GM21619 (cell line): ENCODE results near the gene MPL.

Source experiments
- ATAC-seq: cut with Tn5 transposase; IDR thresholded peaks from one replicate; pipeline ENCODE4 v1.9.1; 2021; ENCODE audit not compliant: unreplicated experiment

Gene MPL

DNA sequence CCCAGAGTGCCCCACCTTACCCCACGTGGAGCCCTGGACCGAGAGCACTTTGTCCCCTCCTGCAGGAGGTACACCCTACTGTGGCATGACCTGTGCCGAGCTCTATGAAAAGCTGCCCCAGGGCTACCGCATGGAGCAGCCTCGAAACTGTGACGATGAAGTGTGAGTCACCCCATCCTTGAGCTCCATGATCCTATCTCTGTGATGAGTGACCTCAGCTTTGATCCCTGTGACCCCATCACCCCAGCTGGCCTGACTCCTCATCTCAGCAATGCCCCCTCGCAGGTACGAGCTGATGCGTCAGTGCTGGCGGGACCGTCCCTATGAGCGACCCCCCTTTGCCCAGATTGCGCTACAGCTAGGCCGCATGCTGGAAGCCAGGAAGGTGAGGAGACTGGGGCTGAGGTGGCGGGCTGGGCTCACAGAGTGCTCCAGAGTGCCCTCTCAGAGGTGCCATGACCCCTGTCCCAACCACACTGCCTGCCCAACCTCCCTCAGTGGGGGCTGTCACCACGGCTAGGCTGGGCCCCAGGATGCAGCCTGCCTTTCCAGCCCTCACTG, 16.2 kb upstream of the MPL start:
- ATAC-seq: no peak

GRCh38 chr1:43322506-43322905, 15.1 kb upstream of the MPL start:
- ATAC-seq: no peak

- no peak for ATAC-seq
These were observed 12.8 kb upstream of the MPL start for GRCh38 chr1:43324810-43325209.

DNA sequence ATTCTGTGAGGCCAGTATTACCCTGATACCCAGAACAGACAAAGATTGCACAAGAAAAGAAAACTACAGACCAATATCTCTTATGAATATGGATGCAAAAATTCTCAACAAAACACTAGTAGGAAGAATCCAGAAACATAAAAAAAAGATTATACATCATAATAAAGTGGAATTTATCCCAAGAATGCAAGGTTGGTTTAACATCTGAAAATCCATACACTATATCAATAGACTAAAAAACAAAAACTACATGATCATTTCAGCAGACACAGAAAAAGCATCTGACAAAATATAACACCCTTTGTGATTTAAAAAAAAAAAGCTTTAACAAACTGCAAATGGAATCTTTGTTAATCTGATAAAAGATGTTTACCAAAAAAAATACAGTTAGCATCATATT, 12.2 kb upstream of the MPL start:
- ATAC-seq: no peak

- no peak for ATAC-seq
These were observed 9.9 kb upstream of the MPL start for GRCh38 chr1:43327549-43328292.

GRCh38 chr1:43329995-43330751, 7.4 kb upstream of the MPL start:
- no peak for ATAC-seq

- no peak for ATAC-seq
These were observed 5.9 kb upstream of the MPL start for GRCh38 chr1:43331688-43332087.

DNA sequence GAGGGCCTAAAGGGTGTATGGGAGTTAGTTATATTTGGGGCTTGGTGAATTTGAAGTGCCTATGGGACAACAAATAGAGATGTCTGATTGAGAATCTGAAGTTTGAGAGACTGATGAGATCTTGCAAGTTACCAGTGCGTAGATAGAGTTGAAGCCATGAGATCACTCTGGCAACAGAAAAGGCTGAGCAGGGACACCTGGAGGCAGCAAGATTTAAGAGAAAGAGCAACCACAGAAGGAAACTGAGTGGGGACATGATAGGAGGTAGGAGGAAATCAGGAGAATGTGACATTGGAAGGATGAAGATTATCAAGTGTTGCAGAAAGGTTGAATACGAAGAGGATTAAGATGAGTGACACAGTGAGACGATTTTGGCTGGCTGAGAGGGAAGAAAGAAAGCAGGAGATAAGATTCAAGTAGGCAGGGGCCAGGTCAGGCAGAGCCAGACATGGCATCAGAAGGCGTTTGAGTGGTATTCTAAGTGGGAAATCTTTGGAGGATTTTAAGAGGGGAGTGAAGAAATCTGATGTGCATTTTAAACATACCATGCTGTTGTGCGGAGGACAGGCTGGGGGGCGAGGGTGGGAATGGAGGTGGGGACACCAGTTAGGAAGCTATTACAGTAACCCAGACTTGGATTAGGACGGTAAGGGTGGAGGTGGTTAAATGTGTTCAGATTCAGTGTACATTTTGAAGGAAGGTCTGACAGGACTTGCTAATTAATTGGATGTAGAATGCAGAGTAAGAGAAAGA, 3.0 kb upstream of the MPL start:
- ATAC-seq: no peak

GRCh38 chr1:43338001-43338400, 383 bp downstream of the MPL start:
- no peak for ATAC-seq

DNA sequence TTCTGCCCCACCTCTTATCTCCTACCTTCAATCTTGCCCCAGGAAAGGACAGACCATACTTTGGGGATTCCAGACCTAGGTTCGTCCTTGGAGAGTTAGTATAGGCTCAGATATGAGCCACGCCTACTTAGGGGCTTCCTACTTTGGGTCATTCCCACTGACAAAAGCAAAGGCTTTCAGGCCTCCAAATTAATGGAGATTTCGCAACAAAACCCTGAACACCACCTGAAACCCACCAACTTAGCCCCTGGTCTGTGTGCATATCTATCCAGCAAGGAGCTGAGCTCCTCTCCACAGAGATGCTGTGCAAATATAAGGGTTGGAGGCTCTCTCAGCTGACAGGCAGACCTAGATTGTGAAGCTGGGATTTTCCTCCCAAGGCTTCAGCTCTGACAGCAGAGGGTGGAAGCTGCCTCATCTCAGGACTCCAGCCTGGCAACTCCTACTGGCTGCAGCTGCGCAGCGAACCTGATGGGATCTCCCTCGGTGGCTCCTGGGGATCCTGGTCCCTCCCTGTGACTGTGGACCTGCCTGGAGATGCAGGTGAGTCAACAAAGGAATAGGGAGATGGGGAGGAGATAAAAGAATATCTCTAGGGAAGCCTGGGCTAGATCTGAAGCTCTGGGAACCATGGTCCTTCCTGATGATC, 2.1 kb downstream of the MPL start:
- no peak for ATAC-seq

DNA sequence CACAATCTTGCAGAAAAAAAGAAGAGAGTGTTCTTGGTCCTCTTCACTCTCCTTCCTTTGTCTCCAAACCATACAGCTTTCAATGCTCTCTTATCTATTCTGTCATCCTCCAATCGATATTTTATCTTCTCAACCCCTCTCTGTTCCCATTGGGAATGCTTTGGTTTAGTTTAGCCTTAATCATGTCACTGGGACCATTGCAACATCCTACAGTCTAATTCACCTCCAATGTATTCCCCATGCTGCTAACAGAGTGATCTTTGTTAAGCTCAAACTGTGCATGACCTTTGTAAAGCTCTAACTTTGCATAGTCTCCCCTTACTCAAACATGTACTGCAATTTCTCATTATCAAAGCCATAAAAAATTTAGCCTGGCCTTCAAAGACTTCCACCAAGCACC, 2.9 kb downstream of the MPL start:
- ATAC-seq: no peak

GRCh38 chr1:43344267-43344850, 6.7 kb downstream of the MPL start:
- no peak for ATAC-seq

DNA sequence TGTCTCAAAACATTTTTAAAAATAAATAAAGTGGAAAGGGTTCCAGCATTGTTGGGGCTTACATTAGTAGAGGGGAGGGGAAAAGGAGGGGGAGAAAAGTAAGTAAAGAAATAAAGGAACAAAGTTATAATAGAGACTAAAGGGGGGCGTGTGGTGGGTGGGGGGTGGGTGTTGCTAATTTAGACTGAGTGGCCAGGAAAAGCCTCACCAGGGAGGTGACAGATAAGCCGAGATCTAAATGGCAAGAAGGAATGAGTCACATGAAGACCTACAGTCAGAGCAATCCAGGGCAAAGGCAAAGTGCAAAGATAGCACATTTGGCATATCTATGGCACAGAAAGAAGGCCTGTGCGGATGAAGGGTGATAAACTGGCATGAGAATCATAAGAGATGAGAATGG, 7.5 kb downstream of the MPL start:
- no peak for ATAC-seq

DNA sequence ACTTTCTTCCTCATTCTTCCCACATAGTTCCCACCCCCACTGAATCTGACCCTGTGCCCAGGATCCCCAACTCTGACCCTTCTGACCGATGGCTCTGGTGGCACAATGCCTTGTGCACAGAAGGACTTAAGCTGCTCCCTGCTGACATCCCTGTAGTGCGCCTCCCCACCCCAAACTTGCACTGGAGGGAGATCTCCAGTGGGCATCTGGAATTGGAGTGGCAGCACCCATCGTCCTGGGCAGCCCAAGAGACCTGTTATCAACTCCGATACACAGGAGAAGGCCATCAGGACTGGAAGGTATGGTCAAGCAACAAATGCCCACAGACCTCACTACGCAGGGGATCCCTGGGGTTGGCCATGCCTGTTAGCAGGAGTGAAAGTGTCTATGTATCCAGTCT, 9.0 kb downstream of the MPL start:
- no peak for ATAC-seq

- ATAC-seq: no peak
These were observed 10.8 kb downstream of the MPL start for GRCh38 chr1:43348343-43348808.

DNA sequence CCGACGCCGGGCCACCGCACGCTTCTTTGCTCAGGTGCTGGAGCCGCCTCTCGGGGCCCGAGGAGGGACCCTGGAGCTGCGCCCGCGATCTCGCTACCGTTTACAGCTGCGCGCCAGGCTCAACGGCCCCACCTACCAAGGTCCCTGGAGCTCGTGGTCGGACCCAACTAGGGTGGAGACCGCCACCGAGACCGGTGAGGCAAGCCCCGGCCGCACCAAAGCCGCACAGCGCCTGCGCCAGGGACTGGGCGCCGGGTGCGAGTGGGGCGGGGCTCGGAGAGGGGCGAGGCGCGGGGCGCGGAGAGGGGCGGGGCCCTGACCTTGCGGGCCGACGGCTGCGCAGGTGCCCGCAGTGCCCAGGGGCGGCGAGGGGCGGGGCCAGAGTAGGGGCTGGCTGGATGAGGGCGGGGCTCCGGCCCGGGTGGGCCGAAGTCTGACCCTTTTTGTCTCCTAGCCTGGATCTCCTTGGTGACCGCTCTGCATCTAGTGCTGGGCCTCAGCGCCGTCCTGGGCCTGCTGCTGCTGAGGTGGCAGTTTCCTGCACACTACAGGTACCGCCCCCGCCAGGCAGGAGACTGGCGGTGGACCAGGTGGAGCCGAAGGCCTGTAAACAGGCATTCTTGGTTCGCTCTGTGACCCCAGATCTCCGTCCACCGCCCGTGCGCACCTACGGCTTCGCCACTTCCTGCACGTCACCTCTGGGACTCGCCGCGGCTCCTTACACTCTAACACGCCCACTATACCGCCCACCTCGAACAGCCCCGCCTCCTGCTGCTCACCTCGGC, 11.4 kb downstream of the MPL start:
- no peak for ATAC-seq

- no peak for ATAC-seq
These were observed 12.1 kb downstream of the MPL start for GRCh38 chr1:43349594-43350306.

DNA sequence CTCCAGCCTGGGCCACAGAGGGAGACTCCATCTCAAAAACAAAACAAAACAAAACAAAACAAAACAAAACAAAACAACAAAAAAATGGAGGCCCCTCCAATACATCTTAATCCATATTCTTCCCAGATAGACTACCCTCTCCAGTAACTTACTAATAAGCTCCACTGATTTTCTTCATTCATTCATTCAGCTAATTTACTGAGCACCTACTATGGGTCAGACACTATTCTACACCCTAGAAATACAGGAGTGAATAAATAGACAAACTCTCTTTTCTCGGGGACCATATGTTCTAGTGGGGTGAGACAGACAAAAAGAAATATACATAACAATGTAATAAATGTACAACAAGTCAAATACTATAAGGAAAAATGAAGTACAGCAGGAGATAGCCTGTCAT, 13.4 kb downstream of the MPL start:
- ATAC-seq: no peak
